HEK293T (cell line): ENCODE measurements around the gene LARP4B.
A peak's percentile ranks its signal among the peaks of the same experiment; 100 is the strongest.

Experiments
- CTCF ChIA-PET: fragments of 350-600 bp; formaldehyde crosslinking; extraction: SDS; loops from one replicate; lab custom pipeline; 2021; ENCODE audit warnings: antibody characterized with exemption, inconsistent platforms; lab: Yijun Ruan, JAX
- POLR2A ChIA-PET: fragments of 350-600 bp; formaldehyde crosslinking; extraction: SDS; loops from one replicate; lab custom pipeline; 2020; ENCODE audit warnings: antibody characterized with exemption, inconsistent platforms; lab: Yijun Ruan, JAX
- DNase-seq: peaks from one replicate; pipeline ENCODE4 v3.0.0; 2012; ENCODE audit warnings: mixed read lengths; ENCODE audit errors: extremely low spot score
- ARNT ChIP-seq: fragments of 450-650 bp; IDR thresholded peaks from 2 replicates; pipeline ENCODE4 v1.6.1; 2017; ENCODE audit warnings: mild to moderate bottlenecking
- BHLHE40 ChIP-seq: fragments of 450-650 bp; IDR thresholded peaks from 2 replicates; pipeline ENCODE4 v1.6.1; 2016; ENCODE audit warnings: mild to moderate bottlenecking, moderate library complexity, borderline replicate concordance
- CTBP1 ChIP-seq: fragments of 450-650 bp; IDR thresholded peaks from 2 replicates; pipeline ENCODE4 v1.6.1; 2016; ENCODE audit warnings: borderline replicate concordance
- ELF4 ChIP-seq: fragments of 450-650 bp; IDR thresholded peaks from 2 replicates; pipeline ENCODE4 v1.6.1; 2017; ENCODE audit warnings: antibody characterized with exemption
- FOXA1 ChIP-seq: fragments of 450-650 bp; IDR thresholded peaks from 2 replicates; pipeline ENCODE4 v1.6.1; 2016; ENCODE audit warnings: mild to moderate bottlenecking
- FOXK2 ChIP-seq: fragments of 450-650 bp; IDR thresholded peaks from 2 replicates; pipeline ENCODE4 v1.6.1; 2016; ENCODE audit warnings: mild to moderate bottlenecking
- FOXM1 ChIP-seq: fragments of 450-650 bp; IDR thresholded peaks from 2 replicates; pipeline ENCODE4 v1.6.1; 2017; ENCODE audit warnings: mild to moderate bottlenecking, borderline replicate concordance
- HDGF ChIP-seq: fragments of 450-650 bp; IDR thresholded peaks from 2 replicates; pipeline ENCODE4 v1.6.1; 2017; ENCODE audit warnings: antibody characterized with exemption, borderline replicate concordance
- L3MBTL2 ChIP-seq: fragments of 450-650 bp; conservative IDR thresholded peaks from 2 replicates; pipeline ENCODE4 v1.6.1; 2016; ENCODE audit warnings: mild to moderate bottlenecking
- LEF1 ChIP-seq: fragments of 450-650 bp; IDR thresholded peaks from 2 replicates; pipeline ENCODE4 v1.6.1; 2017; ENCODE audit warnings: mild to moderate bottlenecking, borderline replicate concordance
- NFRKB ChIP-seq: fragments of 450-650 bp; IDR thresholded peaks from 2 replicates; pipeline ENCODE4 v1.6.1; 2016; ENCODE audit warnings: mild to moderate bottlenecking, moderate library complexity
- SP1 ChIP-seq: fragments of 450-650 bp; IDR thresholded peaks from 2 replicates; pipeline ENCODE4 v1.6.1; 2017
- SUZ12 ChIP-seq: fragments of 450-650 bp; IDR thresholded peaks from 2 replicates; pipeline ENCODE4 v1.6.1; 2016; ENCODE audit warnings: mild to moderate bottlenecking
- TARDBP ChIP-seq: fragments of 450-650 bp; IDR thresholded peaks from 2 replicates; pipeline ENCODE4 v1.6.1; 2016
- ZNF384 ChIP-seq: fragments of 450-650 bp; IDR thresholded peaks from 2 replicates; pipeline ENCODE4 v1.6.1; 2016
- TF ChIP-seq, protein P1 (sequence below): fragments of 450-650 bp; IDR thresholded peaks from 2 replicates; pipeline ENCODE4 v1.6.1; 2016

The LARP4B gene

DNA sequence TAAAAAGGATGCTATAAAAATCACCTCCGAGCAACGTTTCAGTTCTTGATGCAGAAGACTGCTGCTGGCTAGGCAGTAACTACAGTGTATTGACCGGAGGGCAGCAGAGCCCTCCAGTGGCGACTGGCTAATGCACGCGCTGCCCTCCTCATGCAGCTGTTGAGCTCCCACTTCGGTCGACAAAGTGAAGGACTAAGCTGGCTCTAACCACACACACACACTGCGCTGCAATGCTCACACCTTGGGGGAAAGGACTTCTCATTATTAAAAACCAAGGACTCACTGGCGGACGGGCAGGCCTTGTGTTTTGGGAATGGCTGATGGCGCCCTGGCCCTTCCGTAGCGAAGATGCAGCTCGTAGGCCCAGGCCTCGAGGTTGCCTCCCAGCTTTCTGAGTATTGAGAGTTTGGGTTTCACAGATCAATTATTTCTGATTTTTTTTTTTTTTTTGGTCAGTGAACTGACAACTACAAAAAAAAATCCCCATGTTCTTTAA is 121.1 kb downstream of the LARP4B start:
- ChIA-PET CTCF (interaction anchor here (1.5 kb wide), 1 partner anchor 299 kb away, joined by 3 read pairs; no protein-coding TSS in a partner anchor), POLR2A (no interaction called here)
- TF ChIP-seq FOXA1 = no peak
- no peak for TF ChIP-seq FOXK2
- no peak for TF ChIP-seq HDGF
- TF ChIP-seq, protein P1, sequence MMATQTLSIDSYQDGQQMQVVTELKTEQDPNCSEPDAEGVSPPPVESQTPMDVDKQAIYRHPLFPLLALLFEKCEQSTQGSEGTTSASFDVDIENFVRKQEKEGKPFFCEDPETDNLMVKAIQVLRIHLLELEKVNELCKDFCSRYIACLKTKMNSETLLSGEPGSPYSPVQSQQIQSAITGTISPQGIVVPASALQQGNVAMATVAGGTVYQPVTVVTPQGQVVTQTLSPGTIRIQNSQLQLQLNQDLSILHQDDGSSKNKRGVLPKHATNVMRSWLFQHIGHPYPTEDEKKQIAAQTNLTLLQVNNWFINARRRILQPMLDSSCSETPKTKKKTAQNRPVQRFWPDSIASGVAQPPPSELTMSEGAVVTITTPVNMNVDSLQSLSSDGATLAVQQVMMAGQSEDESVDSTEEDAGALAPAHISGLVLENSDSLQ = no peak
- no peak for TF ChIP-seq TARDBP
- no peak for TF ChIP-seq ARNT
- TF ChIP-seq NFRKB = no peak
- no peak for TF ChIP-seq L3MBTL2
- TF ChIP-seq SP1 = no peak
- TF ChIP-seq ELF4 = no peak
- no peak for TF ChIP-seq FOXM1
- no peak for TF ChIP-seq ZNF384
- no peak for TF ChIP-seq SUZ12
- no peak for TF ChIP-seq BHLHE40
- peak; percentile 37 for DNase-seq

DNA sequence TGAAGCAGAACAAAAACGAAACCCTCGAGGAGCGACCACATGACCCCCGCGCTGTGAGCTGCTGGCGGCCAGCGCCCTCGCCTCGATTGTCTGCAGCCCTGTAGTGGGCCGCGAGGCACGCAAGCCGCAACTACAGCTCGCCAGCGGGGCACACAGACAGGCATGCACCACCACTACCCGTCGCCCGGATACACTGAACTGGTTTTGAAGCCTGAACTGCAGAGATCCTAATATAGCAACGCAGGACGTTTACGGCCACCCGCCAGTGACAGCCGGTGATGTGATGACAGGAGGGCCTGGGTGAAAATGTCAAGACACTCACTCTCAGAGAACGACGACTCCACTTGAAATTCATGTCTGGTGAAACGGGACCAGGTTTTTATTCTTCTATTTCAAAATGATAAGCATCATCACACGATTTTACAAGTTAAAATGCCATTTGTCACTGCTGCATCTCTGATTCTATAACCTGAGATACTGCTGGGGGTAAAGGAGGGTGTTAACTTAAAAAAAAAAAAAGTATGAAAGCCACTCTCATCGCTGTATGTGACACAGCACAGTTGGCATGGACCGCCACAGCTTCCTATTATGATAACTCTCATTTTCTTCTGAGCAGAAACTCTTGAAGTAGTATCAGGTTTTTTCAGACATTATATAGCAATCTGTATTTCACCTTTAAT is 121.7 kb downstream of the LARP4B start:
- TF ChIP-seq HDGF (no peak), NFRKB (no peak), FOXK2 (no peak), L3MBTL2 (no peak), FOXA1 (no peak), LEF1 (no peak), ARNT (no peak), ZNF384 (no peak), SUZ12 (no peak), TARDBP (no peak), SP1 (no peak), CTBP1 (no peak), ELF4 (no peak), BHLHE40 (no peak), FOXM1 (no peak)
- TF ChIP-seq, protein P1 = no peak
- CTCF ChIA-PET = interaction anchor here (1.5 kb wide), 1 partner anchor 298 kb away, joined by 3 read pairs; no protein-coding TSS in a partner anchor
- POLR2A ChIA-PET = no interaction called here
- no peak for DNase-seq

DNA sequence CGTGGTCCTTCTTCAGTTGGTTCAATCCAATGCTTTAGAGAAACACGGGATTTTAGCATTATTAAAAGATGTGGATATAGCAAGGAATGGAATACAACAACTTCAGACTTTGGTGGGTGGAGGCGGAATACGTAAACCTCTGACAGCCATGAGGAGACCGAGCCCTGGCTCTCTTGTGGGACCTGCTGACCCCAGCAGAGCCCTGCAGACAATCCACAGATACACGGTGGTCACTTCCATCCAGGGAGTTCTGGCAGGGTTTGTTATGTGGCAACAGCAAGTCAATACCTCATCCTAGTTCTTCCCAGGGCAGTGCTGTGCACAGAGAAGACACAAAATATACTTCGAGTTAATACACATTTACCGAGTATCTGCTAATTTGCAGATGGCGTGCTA is 123.5 kb downstream of the LARP4B start:
- no peak for DNase-seq
- TF ChIP-seq CTBP1 = no peak
- TF ChIP-seq NFRKB = no peak
- no peak for TF ChIP-seq BHLHE40
- TF ChIP-seq ARNT = no peak
- TF ChIP-seq LEF1 = no peak
- no peak for TF ChIP-seq L3MBTL2
- TF ChIP-seq FOXM1 = no peak
- TF ChIP-seq FOXK2 = no peak
- no peak for TF ChIP-seq HDGF
- TF ChIP-seq TARDBP = no peak
- TF ChIP-seq SUZ12 = no peak
- TF ChIP-seq ELF4 = no peak
- TF ChIP-seq, protein P1 = no peak
- TF ChIP-seq ZNF384 = no peak
- POLR2A ChIA-PET = no interaction called here
- CTCF ChIA-PET = no interaction called here

DNA sequence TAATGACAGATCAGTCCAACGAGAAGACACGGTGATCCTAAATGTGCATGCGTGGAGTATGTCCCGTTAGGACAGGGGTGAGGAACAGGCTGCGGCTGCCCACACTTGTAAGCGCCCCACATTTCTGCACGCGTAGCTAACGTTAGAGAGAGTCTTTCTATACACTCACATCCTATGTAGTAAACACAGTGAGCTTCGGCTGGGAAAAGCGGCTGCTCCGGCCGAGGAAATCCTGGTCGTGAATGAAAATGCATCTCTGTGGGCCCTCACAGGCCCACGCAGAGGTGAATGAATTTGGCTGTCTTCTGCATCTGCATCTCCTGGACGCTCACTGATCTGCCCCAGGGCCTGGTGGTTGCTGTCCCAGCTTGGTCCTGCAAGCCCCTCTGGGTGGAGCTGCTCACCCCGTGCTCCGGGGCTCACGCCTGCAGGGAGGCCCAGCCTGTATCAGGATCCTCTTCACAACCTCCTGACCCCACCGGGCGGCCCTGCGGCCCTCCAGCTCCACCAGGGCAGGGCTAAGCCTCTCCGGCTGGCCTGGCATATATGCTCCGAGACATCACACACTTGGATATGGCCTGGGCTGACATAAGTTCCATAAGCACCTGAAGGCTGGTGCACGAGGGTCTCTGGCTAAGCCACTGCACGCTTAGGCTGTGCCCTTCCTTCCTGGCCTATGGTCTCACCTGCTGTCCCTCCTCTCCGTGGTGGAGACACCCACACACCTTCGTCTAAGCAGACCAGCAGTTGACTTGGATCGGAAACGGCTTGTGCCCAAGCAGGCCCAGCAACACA is 124.1 kb downstream of the LARP4B start:
- no peak for TF ChIP-seq LEF1
- TF ChIP-seq HDGF = no peak
- TF ChIP-seq BHLHE40 = no peak
- TF ChIP-seq ARNT = no peak
- TF ChIP-seq, protein P1 = no peak
- TF ChIP-seq TARDBP = no peak
- no peak for TF ChIP-seq SP1
- ChIA-PET CTCF (no interaction called here), POLR2A (no interaction called here)
- DNase-seq = no peak

DNA sequence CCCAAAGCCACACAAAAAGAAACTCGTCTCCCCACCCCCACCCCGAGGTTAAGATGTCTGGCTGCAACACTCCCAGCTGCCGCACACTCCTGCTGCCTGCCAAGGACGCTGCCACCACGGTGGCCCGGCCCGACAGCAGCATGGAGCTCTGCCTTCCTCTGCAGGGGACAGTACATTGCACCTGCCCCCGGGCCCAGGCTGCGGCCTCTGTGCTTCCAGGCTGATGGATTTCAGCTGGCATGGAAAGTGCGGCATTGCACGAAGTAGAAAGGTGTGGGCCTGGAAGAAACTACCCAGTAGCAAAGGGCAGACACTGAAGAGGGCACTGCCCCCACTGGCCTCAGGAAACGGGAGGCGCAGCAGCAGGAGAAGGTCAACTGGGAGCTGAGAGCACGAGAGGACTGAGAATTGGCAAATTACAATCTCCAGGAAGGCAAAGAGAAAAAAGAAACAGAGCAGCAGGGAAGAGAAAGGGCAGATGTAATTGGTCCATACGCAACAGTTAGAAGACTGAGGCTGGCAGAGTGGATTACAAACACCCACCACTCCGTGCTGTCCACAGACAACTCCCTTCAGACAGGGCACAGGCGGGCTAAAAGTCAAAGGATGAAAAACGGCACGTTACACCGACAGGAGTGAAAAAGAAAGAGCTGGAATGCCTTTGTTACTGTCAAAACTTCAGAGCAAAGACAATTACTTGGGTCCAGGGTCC is 124.9 kb downstream of the LARP4B start:
- no peak for DNase-seq
- POLR2A ChIA-PET = no interaction called here
- CTCF ChIA-PET = interaction anchor here (0.7 to 0.8 kb wide), 2 partner anchors 156 to 223 kb away, joined by 3 read pairs; no protein-coding TSS in a partner anchor

More for the DNA sequence above, 124.9 kb downstream of the LARP4B start:
- TF ChIP-seq HDGF = no peak
- no peak for TF ChIP-seq ELF4
- TF ChIP-seq FOXK2 = no peak
